Measurements from ENCODE around the gene BABAM2. TPM values are rescaled to one million over a fixed set of nuclear protein-coding genes. Genes with fewer than 3 reads are reported as not detected.
"Not testable (repeated sequence)": the region's sequence is repeated elsewhere in the genome, so short reads cannot be mapped to it uniquely, and the experiment has no call there.

The BABAM2 gene
- total RNA-seq, 2 donors from 2014 or later = 53.8 to 66.6 TPM

- ATAC-seq (no peak), DNase-seq (ENCODE audit: low spot score) (no peak)
- Mint-ChIP-seq H3K27me3 (no peaks in the 10 kb centered on the region), H3K27ac (no peak overlapping the region), H3K4me3 (no peak overlapping the region), H3K36me3 (peaks cover 8% of the 10 kb centered on the region), H3K4me1 (ENCODE audit: low read depth in 2 of 2) (peaks cover 9 to 23% of the 10 kb centered on the region in 2 donors), H3K9me3 (no peaks in the 10 kb centered on the region)
Measured at GRCh38 chr2:28334527-28334894, 444.0 kb downstream of the BABAM2 start.

DNA sequence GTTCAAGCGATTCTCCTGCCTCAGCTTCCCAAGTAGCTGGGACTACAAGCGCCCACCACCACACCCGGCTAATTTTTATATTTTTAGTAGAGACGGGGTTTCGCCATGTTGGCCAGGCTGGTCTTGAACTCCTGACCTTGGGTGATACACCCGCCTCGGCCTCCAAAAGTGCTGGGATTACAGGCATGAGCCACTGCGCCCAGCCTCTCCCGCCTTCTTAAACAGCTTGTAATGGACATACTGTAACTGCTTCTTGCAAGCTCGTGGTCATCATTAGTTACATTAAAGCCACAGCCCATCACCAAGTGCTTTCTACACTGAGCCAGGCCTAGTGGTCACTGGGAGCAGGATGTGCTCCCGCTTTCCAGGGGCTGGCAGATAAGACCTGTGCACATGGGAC is 444.7 kb downstream of the BABAM2 start:
- H3K4me3 Mint-ChIP-seq; H3K9me3 Mint-ChIP-seq; ATAC-seq; H3K36me3 Mint-ChIP-seq; DNase-seq (ENCODE audit: low spot score); H3K27me3 Mint-ChIP-seq: not testable (repeated sequence)
- peaks cover 9 to 23% of the 10 kb centered on the region in 2 donors for H3K4me1 Mint-ChIP-seq (ENCODE audit: low read depth in 2 of 2)
- peak overlapping the region in 1 of 2 donors; percentile 15 for H3K27ac Mint-ChIP-seq

- DNase-seq (ENCODE audit: low spot score) (no peak), ATAC-seq (no peak)
- Mint-ChIP-seq H3K27me3 (no peaks in the 10 kb centered on the region), H3K4me1 (ENCODE audit: low read depth in 2 of 2) (peaks cover 10 to 23% of the 10 kb centered on the region in 2 donors), H3K4me3 (no peak overlapping the region), H3K27ac (peak overlapping the region in 1 of 2 donors; percentile 15), H3K9me3 (no peaks in the 10 kb centered on the region), H3K36me3 (peaks cover 4% of the 10 kb centered on the region)
Measured at GRCh38 chr2:28335666-28336065, 445.1 kb downstream of the BABAM2 start.

GRCh38 chr2:28336264-28336980 is 445.9 kb downstream of the BABAM2 start:
- no peak overlapping the region for H3K4me3 Mint-ChIP-seq
- ATAC-seq (no peak), DNase-seq (ENCODE audit: low spot score) (no peak)
- peaks cover 4% of the 10 kb centered on the region for H3K36me3 Mint-ChIP-seq
- H3K27ac Mint-ChIP-seq = peak overlapping the region in 1 of 2 donors; percentile 15
- H3K27me3 Mint-ChIP-seq = no peaks in the 10 kb centered on the region
- no peaks in the 10 kb centered on the region for H3K9me3 Mint-ChIP-seq
- peaks cover 8 to 26% of the 10 kb centered on the region in 2 donors for H3K4me1 Mint-ChIP-seq (ENCODE audit: low read depth in 2 of 2)

DNA sequence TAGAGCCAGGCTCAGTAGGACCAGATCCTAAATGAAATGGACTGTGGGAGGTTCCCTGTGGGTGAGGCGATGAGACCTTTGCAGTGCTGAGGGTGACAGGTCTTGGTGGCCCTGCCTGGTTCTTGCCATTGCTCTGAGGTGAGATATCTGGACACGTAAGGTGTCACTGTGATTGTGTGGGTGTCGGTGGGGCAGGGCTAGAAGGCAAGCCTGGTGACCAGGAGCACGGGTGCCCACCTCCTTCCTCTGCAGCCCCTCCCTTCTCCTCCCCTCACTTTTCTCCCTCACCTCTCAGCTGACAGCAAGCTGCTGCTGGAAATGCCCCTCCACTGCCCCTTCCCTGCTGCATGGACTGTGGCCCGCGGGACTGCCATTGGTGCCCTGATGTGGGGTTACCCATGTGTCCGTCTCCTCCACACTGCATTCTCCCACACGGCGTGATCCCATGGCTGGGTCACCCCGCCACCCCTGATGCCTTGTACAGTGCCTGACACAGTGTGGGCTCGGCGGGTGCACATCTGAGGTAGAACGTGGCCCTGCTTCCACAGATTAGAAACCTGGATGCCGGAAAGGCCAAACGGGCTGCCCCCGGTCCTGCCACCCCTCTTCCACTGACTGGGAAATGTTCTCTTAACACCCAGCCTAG is 446.6 kb downstream of the BABAM2 start:
- H3K4me3 Mint-ChIP-seq = no peak overlapping the region
- ATAC-seq (no peak), DNase-seq (ENCODE audit: low spot score) (no peak)
- H3K27me3 Mint-ChIP-seq = no peaks in the 10 kb centered on the region
- H3K4me1 Mint-ChIP-seq (ENCODE audit: low read depth in 2 of 2) = peaks cover 8 to 26% of the 10 kb centered on the region in 2 donors
- H3K36me3 Mint-ChIP-seq = peaks cover 4% of the 10 kb centered on the region
- H3K27ac Mint-ChIP-seq = peak overlapping the region in 1 of 2 donors; percentile 29
- no peaks in the 10 kb centered on the region for H3K9me3 Mint-ChIP-seq

DNA sequence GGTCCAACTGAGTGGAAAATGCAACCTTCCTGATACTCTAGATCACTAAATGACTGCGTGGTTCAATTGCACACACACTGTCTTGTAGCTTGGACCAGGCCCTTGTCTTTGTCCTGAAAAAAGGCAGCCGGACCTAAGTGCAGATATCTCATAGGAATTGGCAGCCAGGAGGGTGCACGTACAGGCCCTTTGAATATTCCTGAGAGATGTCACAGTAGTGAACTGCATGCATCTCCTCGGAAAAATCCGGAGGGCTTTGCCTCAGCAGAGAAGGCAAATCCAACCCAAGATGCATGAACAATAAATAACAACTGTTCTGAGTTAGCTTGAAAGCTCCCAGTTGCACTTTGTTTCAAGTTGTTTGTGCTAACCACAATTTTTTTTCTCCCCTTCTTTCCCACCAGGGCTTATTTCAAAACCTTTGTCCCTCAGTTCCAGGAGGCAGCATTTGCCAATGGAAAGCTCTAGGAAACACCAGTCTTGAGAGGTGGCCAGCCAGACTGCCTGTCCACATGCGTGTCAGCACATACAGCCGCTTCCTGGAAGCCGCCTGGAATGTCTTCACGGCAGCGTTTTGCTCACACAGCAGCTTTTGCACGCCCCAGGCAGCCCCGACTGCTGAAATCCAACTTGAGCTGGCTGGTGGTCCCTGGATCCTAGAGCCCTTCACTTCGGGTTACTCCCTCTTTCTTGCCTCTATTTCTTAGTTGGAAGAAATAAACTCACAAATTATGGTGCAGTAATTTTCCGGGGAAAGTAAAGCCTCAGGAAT is 447.7 kb downstream of the BABAM2 start:
- peaks cover 8 to 23% of the 10 kb centered on the region in 2 donors for H3K4me1 Mint-ChIP-seq (ENCODE audit: low read depth in 2 of 2)
- H3K27ac Mint-ChIP-seq = peak overlapping the region in 1 of 2 donors; percentile 29
- DNase-seq (ENCODE audit: low spot score) = no peak
- no peaks in the 10 kb centered on the region for H3K27me3 Mint-ChIP-seq
- H3K36me3 Mint-ChIP-seq = peaks cover 4% of the 10 kb centered on the region
- ATAC-seq = no peak
- no peaks in the 10 kb centered on the region for H3K9me3 Mint-ChIP-seq
- no peak overlapping the region for H3K4me3 Mint-ChIP-seq

DNA sequence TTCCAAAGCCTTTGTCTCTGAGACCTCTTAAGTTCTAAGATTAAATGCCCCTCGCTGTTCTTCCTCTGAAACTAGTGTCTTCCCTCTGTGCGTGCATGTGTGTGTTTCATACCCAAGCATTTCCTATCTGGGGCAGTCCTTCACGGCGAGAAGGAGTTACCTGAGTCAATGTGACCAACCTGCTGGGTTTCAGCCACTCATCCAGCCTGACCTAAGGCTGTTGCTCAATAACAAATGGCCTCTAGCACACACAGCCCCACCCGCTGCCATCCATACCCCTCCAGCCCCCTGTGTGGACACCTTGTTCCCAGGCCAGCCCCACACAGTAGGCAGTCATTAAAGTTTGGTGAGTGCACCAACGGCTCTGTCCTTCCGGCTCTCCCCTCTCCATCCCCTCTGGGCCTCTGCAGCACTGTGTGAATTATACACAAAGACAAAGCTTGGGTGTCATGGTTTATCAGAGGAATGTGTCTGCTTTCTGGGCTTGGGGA is 448.3 kb downstream of the BABAM2 start:
- Mint-ChIP-seq H3K9me3 (no peaks in the 10 kb centered on the region), H3K36me3 (peaks cover 4% of the 10 kb centered on the region), H3K27me3 (no peaks in the 10 kb centered on the region), H3K4me1 (ENCODE audit: low read depth in 2 of 2) (peaks cover 8 to 23% of the 10 kb centered on the region in 2 donors), H3K4me3 (no peak overlapping the region), H3K27ac (peak overlapping the region; percentile 22 to 59)
- ATAC-seq = no peak
- DNase-seq (ENCODE audit: low spot score) = no peak

GRCh38 chr2:28339516-28340175 is 449.1 kb downstream of the BABAM2 start:
- Mint-ChIP-seq H3K9me3 (no peaks in the 10 kb centered on the region), H3K36me3 (peaks cover 4% of the 10 kb centered on the region), H3K27ac (peak overlapping the region; percentile 22 to 59), H3K27me3 (no peaks in the 10 kb centered on the region), H3K4me1 (ENCODE audit: low read depth in 2 of 2) (peaks cover 8 to 23% of the 10 kb centered on the region in 2 donors), H3K4me3 (no peak overlapping the region)
- DNase-seq (ENCODE audit: low spot score) = no peak
- no peak for ATAC-seq

DNA sequence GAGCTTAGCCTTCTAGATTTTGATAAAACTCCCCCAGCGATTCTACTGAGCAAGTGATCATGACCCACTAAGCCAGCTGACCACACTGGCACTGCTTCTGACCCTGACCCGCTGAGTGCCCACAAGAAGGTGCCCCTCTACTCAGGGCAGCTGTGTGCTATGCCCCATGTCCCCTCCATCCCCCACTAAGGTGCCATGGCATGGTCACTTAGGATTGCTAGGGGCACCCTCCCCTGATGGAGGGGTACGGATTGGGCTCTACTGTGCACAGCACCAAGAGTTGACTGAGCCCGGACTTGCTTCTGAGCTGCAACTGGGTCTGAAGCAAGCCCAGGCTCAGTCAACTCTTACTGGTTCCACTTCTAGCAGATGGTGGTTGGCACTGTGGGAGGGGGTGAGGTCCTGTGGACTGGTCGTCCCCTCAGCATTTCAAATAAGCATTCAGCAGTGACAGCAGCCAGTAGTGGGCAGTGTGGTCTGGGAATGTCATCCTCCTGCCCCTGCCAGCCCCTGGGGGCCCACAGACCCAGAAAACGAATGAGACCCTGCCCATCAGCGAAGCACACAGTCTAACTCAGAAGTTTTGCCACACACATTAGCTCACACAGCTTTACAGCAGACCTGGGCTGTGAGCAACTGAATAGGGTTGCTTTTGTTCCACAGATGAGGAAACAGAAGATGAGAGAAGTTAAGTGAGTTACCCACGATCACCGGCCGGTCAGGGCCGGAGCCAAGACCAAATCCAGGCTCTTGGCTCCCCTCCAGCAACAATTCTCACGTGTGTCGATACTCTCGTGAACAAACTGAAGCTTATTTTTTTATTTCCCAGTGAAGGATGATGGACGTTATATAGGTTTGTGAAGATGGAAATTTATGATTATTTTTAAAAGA is 450.0 kb downstream of the BABAM2 start:
- Mint-ChIP-seq H3K4me3 (no peak overlapping the region), H3K4me1 (ENCODE audit: low read depth in 2 of 2) (peaks cover 5 to 21% of the 10 kb centered on the region in 2 donors), H3K27ac (peak overlapping the region in 1 of 2 donors; percentile 79), H3K36me3 (peaks cover 4% of the 10 kb centered on the region), H3K27me3 (no peaks in the 10 kb centered on the region), H3K9me3 (no peaks in the 10 kb centered on the region)
- DNase-seq (ENCODE audit: low spot score) = no peak
- ATAC-seq = no peak

DNA sequence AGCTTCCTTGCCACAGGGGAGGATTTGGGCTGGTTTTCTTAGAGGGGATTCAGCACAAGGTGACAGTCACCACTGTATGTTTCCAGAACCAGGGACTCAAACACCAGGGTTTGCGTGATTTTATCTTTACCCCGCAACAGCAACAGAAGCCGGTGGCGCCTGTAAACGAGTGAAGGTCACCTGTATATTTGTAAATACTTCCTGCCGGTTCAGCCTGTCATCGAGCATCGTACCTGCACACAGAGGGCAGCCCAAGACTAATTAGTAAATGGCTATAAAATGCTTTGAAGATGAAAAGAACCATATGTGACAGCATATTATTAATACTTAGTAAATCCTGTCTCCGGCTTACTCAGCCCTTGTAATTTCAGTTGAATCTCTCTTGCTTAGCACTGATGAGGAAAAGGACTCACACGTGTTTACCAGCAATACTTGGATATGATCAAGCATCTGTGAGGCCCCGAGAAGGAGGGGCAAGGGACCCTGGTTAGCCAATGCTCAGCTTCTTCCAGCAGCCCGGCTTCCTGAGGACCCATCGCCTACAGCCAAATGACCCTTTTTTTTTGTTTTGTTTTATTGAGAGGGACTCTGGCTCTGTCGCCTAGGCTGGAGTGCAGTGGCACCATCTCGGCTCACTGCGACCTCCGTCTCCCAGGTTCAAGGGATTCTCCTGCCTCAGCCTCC is 450.8 kb downstream of the BABAM2 start:
- Mint-ChIP-seq H3K27ac (peak overlapping the region in 1 of 2 donors; percentile 79), H3K9me3 (no peaks in the 10 kb centered on the region), H3K27me3 (no peaks in the 10 kb centered on the region), H3K4me3 (no peak overlapping the region), H3K4me1 (ENCODE audit: low read depth in 2 of 2) (peaks cover 5 to 16% of the 10 kb centered on the region in 2 donors), H3K36me3 (peaks cover 4% of the 10 kb centered on the region)
- ATAC-seq (no peak), DNase-seq (ENCODE audit: low spot score) (no peak)

- Mint-ChIP-seq H3K4me1 (ENCODE audit: low read depth in 2 of 2) (peaks cover 6 to 15% of the 10 kb centered on the region in 2 donors), H3K27ac (peak overlapping the region in 1 of 2 donors; percentile 27), H3K4me3 (no peak overlapping the region), H3K9me3 (no peaks in the 10 kb centered on the region), H3K36me3 (peaks cover 4% of the 10 kb centered on the region), H3K27me3 (no peaks in the 10 kb centered on the region)
- DNase-seq (ENCODE audit: low spot score) (no peak), ATAC-seq (no peak)
Measured at GRCh38 chr2:28342081-28342967, 451.8 kb downstream of the BABAM2 start.
